ENCODE results near the gene LHX5. TPM values are rescaled to one million over a fixed set of nuclear protein-coding genes. Genes with fewer than 3 reads are reported as not detected.

LHX5 gene
- total RNA-seq, 1 donor from 2014 or later: 48.4 TPM

DNA sequence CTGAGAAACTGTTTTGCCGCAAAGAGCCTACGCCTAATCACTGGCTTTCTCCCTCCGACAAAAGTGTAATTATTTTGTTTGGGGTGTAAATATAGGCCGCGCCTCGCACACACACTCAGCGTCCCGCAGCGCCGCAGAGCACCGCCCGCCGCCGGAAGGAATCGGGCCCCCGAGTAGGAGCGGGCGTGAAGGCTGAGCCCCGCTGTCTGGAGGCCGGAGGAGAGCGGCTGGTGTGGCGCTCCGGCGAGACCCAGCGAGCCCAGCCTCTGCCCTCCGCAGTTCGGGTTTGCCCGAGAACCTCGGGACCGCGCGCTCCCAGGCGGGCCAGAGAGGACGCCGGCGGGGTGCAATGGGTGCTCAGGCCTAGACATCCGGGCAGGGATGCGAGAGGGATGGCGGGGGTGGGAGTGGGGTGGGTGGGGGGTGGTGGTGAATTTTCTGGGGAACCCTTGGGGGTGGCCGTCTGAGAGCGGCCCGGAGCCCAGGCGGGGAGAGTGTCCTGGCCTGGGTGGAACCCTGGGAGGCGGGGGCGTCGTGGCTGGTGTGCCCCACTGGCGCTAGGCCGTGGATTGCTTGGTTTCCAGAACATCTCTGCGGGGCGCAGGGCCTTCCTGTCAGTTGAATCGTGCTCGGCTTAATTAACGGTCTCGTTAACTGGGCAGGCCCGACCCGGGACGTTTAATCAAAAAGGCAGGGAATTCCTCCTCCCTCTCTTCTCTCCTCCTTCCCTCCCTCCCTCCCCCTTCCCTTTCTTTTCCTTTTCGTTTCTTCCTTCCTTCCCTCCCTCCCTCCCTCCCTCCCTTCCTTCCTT, 4.7 kb upstream of the LHX5 start:
- Histone ChIP-seq H3K4me2 (peak overlapping the region; percentile 99), H3K9me3 (ENCODE audit: low read depth) (no peaks in the 10 kb centered on the region), H3K79me2 (ENCODE audit: low read depth) (peaks cover 100% of the 10 kb centered on the region), H2AFZ (replicated peaks) (no peak overlapping the region), H3K9ac (peak overlapping the region; percentile 6), H3K4me1 (peaks cover 49% of the 10 kb centered on the region), H3F3A (ENCODE audit: low read depth) (peaks cover 83% of the 10 kb centered on the region), H4K20me1 (ENCODE audit: low read depth) (peaks cover 98% of the 10 kb centered on the region), H3K27me3 (no peaks in the 10 kb centered on the region), H3K36me3 (no peaks in the 10 kb centered on the region), H3K4me3 (peak overlapping the region; percentile 95), H3K27ac (peak overlapping the region; percentile 80)
- Mint-ChIP-seq H3K36me3 (no peaks in the 10 kb centered on the region), H3K4me3 (peak overlapping the region; percentile 79), H3K9me3 (peaks cover 3% of the 10 kb centered on the region), H3K27ac (no peak overlapping the region), H3K27me3 (ENCODE audit: insufficient read depth, low read depth) (peaks cover 86% of the 10 kb centered on the region), H3K4me1 (peaks cover 59% of the 10 kb centered on the region)
- DNase-seq (ENCODE audit: low spot score): peak; percentile 86
- TF ChIP-seq, protein P1, sequence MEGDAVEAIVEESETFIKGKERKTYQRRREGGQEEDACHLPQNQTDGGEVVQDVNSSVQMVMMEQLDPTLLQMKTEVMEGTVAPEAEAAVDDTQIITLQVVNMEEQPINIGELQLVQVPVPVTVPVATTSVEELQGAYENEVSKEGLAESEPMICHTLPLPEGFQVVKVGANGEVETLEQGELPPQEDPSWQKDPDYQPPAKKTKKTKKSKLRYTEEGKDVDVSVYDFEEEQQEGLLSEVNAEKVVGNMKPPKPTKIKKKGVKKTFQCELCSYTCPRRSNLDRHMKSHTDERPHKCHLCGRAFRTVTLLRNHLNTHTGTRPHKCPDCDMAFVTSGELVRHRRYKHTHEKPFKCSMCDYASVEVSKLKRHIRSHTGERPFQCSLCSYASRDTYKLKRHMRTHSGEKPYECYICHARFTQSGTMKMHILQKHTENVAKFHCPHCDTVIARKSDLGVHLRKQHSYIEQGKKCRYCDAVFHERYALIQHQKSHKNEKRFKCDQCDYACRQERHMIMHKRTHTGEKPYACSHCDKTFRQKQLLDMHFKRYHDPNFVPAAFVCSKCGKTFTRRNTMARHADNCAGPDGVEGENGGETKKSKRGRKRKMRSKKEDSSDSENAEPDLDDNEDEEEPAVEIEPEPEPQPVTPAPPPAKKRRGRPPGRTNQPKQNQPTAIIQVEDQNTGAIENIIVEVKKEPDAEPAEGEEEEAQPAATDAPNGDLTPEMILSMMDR (IDR thresholded peaks at IDR 0.05): no peak
- TF ChIP-seq EZH2 (IDR thresholded peaks at IDR 0.05): no peak

DNA sequence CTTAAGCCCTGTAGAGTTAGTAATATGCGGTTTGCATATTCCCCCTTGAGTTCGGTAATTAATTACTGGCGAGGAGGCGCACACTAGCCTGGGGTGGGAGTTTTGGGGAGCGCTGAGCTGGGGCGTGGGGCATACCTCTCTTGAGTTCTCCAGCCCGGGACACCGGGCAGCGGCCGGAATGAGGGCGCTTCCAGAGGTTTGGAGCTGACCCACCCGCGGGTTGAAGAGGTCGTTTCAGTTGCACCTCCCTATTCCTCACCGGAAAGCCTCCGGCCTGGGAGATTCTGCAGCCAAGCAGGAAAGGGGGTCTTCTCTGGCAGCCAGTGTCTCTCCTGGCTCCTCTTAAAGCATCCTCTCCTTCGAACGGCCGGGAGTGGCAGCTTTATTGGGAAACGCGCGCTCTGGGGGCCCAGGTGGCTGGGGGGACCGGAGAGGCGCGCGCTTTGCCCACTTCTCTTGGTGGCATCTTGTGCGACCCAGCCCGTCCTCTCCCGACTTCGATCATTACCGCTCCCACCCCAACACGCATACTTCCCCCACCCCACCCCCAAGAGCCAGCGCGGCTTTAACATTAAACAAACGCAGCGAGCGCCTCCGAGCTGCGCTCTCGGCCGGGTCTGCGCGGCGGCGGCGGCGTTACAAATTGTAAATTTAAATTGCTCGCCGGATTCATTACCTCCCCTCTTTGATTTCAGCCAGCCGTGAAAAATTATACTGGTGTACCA, 3.9 kb upstream of the LHX5 start:
- peaks cover 62% of the 10 kb centered on the region for H3K4me1 Mint-ChIP-seq
- H2AFZ ChIP-seq (replicated peaks): no peak overlapping the region
- peak; percentile 74 for DNase-seq (ENCODE audit: low spot score)

DNA sequence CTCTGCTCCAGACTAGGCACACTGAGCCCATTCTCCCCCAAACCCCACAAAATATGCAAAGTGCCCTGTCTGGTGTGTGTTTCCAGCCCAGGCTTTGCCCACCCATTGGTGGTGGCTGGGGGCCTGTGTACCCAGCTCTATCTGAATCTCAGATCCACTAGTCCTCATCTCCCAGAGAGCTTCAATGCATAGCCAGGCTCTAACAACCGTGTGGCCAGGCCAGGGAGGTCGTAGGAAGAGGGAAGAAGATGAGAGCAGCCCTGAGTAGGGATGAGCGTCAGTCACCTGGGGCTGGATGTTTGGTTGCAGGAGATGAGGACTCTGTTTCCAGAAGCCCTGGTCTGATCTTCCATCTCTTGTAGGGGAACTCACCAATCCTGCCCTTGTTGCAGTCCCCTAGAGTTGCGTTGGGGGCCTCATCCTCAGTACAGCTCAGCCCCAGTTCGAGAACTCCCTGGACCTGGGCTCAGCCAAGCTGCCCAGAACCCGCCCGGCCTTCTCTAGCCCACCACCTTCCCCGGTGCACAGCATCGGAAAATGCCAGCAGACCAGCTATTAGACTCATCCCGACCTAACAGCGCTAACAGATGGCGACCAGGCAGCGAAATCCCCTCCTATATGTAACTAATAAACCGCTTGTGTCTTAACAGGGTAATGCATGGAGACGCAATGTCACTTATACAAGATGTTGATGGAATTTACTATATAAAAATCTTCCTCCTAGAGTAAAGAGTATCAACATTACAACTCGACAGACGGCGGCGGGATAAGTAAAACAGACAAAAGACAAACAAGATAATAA, 3.2 kb upstream of the LHX5 start:
- peak overlapping the region; percentile 28 for H3K9ac ChIP-seq

More for the DNA sequence above, 3.9 kb upstream of the LHX5 start:
- Histone ChIP-seq H3K36me3 (no peaks in the 10 kb centered on the region), H3K4me2 (peak overlapping the region; percentile 99), H3K9ac (peak overlapping the region; percentile 28), H3K79me2 (ENCODE audit: low read depth) (peaks cover 100% of the 10 kb centered on the region), H3K4me3 (peak overlapping the region; percentile 95), H3F3A (ENCODE audit: low read depth) (peaks cover 76% of the 10 kb centered on the region), H3K27me3 (no peaks in the 10 kb centered on the region), H3K9me3 (ENCODE audit: low read depth) (no peaks in the 10 kb centered on the region), H4K20me1 (ENCODE audit: low read depth) (peaks cover 98% of the 10 kb centered on the region), H3K4me1 (peaks cover 42% of the 10 kb centered on the region), H3K27ac (peak overlapping the region; percentile 80)
- H3K27ac Mint-ChIP-seq: no peak overlapping the region
- H3K4me3 Mint-ChIP-seq: peak overlapping the region; percentile 79
- H3K9me3 Mint-ChIP-seq: peaks cover 3% of the 10 kb centered on the region
- peaks cover 85% of the 10 kb centered on the region for H3K27me3 Mint-ChIP-seq (ENCODE audit: insufficient read depth, low read depth)
- TF ChIP-seq EZH2phosphoT487 (IDR thresholded peaks at IDR 0.05) (no peak), EZH2 (IDR thresholded peaks at IDR 0.05) (no peak)
- TF ChIP-seq, protein P1 (IDR thresholded peaks at IDR 0.05): no peak
- H3K36me3 Mint-ChIP-seq: no peaks in the 10 kb centered on the region

More for the DNA sequence above, 3.2 kb upstream of the LHX5 start:
- Mint-ChIP-seq H3K36me3 (no peaks in the 10 kb centered on the region), H3K4me1 (peaks cover 61% of the 10 kb centered on the region), H3K27ac (no peak overlapping the region), H3K9me3 (peaks cover 3% of the 10 kb centered on the region), H3K27me3 (ENCODE audit: insufficient read depth, low read depth) (peaks cover 85% of the 10 kb centered on the region), H3K4me3 (peak overlapping the region; percentile 93)
- peak overlapping the region; percentile 95 for H3K4me3 ChIP-seq
- no peaks in the 10 kb centered on the region for H3K9me3 ChIP-seq (ENCODE audit: low read depth)
- peaks cover 41% of the 10 kb centered on the region for H3K4me1 ChIP-seq
- no peak overlapping the region for H2AFZ ChIP-seq (replicated peaks)
- peak; percentile 8 for TF ChIP-seq EZH2 (IDR thresholded peaks at IDR 0.05)
- TF ChIP-seq, protein P1 (IDR thresholded peaks at IDR 0.05): no peak
- peaks cover 100% of the 10 kb centered on the region for H3K79me2 ChIP-seq (ENCODE audit: low read depth)
- H3K27me3 ChIP-seq: no peaks in the 10 kb centered on the region
- no peaks in the 10 kb centered on the region for H3K36me3 ChIP-seq
- peaks cover 99% of the 10 kb centered on the region for H4K20me1 ChIP-seq (ENCODE audit: low read depth)
- DNase-seq (ENCODE audit: low spot score): peak; percentile 50
- peak overlapping the region; percentile 99 for H3K4me2 ChIP-seq
- H3F3A ChIP-seq (ENCODE audit: low read depth): peaks cover 75% of the 10 kb centered on the region
- H3K27ac ChIP-seq: peak overlapping the region; percentile 80

Data from neural progenitor cell (in vitro differentiated cells).